ENCODE measurements around the gene AMBP. TPM values are rescaled to one million over a fixed set of nuclear protein-coding genes. Genes with fewer than 3 reads are reported as not detected.
"Not testable (repeated sequence)": the region's sequence is repeated elsewhere in the genome, so short reads cannot be mapped to it uniquely, and the experiment has no call there.

AMBP gene
- total RNA-seq, 1 donor from 2014 or later: 110 TPM

DNA sequence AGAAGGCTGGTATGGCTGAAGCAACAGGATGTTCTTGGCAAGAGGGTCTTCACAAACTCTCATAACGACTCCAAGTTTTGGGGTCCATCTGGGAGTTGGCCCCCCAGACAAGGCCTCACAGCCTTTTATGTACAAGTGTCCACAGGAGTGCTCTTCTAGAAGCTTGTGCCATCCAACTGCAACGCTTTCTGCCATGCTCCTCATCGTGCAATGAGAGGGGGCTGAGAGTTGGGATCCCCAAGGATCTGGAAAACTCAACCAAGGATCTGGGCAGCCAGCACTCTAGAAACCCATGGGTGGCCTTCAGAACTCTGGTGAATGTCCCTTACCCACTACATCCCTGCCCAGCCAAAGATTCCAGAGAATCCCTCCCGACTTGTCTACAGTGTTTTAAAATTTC lies 8.5 kb upstream of the AMBP start:
- no peak overlapping the region for H3K4me3 Mint-ChIP-seq
- no peaks in the 10 kb centered on the region for H3K9me3 Mint-ChIP-seq
- H3K27ac Mint-ChIP-seq: no peak overlapping the region

DNA sequence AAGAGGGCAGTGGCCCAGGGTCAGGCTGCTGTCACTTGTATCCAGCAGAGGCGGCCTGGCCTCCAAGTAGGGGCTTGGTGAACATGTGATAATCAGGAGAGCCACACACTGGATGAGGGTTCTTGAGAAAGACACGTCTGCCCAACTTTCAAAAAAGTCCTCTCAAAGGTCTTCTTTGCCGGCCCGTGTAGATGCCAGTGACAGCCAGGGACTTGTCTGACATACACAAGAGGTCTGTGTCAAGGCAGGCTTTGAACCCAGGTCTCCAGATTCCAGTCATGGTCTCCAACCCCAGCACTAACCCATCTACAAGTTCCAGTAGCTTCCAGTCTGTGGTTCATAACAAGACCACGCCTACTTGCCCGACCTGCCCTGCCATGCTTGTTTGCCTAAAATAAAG lies 7.9 kb upstream of the AMBP start:
- Mint-ChIP-seq H3K9me3 (no peaks in the 10 kb centered on the region), H3K4me3 (no peak overlapping the region), H3K27me3 (peaks cover 14% of the 10 kb centered on the region), H3K36me3 (no peaks in the 10 kb centered on the region), H3K4me1 (ENCODE audit: unreplicated experiment) (peaks cover 9% of the 10 kb centered on the region), H3K27ac (no peak overlapping the region)
- TF ChIP-seq, protein P1, sequence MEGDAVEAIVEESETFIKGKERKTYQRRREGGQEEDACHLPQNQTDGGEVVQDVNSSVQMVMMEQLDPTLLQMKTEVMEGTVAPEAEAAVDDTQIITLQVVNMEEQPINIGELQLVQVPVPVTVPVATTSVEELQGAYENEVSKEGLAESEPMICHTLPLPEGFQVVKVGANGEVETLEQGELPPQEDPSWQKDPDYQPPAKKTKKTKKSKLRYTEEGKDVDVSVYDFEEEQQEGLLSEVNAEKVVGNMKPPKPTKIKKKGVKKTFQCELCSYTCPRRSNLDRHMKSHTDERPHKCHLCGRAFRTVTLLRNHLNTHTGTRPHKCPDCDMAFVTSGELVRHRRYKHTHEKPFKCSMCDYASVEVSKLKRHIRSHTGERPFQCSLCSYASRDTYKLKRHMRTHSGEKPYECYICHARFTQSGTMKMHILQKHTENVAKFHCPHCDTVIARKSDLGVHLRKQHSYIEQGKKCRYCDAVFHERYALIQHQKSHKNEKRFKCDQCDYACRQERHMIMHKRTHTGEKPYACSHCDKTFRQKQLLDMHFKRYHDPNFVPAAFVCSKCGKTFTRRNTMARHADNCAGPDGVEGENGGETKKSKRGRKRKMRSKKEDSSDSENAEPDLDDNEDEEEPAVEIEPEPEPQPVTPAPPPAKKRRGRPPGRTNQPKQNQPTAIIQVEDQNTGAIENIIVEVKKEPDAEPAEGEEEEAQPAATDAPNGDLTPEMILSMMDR (conservative IDR thresholded peaks at IDR 0.05): no peak
- DNase-seq (ENCODE audit: extremely low spot score, unreplicated experiment): peak; percentile 45

More for the DNA sequence above, 8.5 kb upstream of the AMBP start:
- Mint-ChIP-seq H3K27me3 (peaks cover 14% of the 10 kb centered on the region), H3K4me1 (ENCODE audit: unreplicated experiment) (peaks cover 9% of the 10 kb centered on the region), H3K36me3 (no peaks in the 10 kb centered on the region)
- DNase-seq (ENCODE audit: extremely low spot score, unreplicated experiment): no peak
- TF ChIP-seq, protein P1 (conservative IDR thresholded peaks at IDR 0.05): no peak

DNA sequence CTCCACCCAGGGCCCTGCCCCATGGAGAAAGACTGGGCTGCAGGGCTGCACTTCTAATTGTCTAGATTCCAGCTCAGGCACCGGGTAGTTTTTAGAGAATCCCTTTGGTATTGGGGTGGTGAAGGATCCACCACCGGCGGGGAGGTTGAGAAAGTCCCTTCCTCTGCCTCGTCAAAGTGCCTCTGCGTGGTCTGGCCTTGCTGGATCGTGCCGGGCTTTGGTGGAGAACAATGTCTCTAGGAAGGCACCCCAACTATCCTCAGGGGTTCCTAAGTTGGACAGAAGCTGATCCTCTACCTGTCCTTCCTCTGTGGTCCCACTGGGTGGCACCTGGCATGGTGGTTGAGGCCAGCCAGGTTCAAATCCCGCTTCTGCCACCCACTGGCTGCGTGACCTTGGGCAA lies 7.3 kb upstream of the AMBP start:
- Mint-ChIP-seq H3K27ac (no peak overlapping the region), H3K4me1 (ENCODE audit: unreplicated experiment) (peaks cover 9% of the 10 kb centered on the region), H3K27me3 (peaks cover 13% of the 10 kb centered on the region), H3K9me3 (no peaks in the 10 kb centered on the region), H3K4me3 (no peak overlapping the region), H3K36me3 (no peaks in the 10 kb centered on the region)
- TF ChIP-seq, protein P1 (conservative IDR thresholded peaks at IDR 0.05): no peak
- DNase-seq (ENCODE audit: extremely low spot score, unreplicated experiment): peak; percentile 52

DNA sequence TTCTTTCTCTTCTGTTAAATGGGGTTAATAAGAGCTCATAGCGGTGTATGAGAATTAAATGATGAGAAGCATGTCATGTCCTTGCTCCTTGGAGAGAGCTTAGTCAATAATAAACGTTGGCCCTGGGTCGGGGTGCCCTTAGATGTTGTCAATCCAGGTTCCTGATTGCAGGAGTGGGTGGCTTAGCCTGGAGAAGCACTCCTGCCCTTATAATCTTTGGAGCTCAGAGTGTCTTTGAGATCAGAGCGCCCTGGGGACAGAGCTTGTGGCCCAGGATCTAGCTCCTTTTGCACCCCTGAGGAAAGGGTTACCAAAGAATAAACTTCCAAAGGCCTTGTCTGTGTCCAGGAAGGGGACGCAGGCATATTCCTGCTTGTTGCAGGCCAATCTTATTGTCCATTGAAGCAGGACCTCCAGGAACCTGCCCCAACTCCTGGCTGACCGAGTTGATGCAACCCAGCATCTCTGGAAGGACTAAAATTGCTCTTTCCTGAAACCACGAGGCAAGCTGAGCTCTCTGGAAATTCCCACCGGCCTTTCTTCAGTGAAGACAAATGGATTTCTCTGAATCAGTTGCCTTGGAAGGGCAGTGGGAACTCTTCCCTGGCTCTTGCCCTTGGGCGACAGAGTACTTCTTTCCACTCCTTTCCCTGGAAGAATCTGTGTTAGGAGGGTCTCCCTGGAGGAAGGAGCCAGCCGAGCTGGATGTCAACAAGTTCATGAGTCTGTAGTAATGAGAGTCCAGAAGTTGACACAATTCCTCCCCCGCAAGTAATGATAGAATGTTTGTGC lies 6.4 kb upstream of the AMBP start:
- H3K4me1 Mint-ChIP-seq (ENCODE audit: unreplicated experiment): peaks cover 9% of the 10 kb centered on the region
- no peaks in the 10 kb centered on the region for H3K36me3 Mint-ChIP-seq
- H3K9me3 Mint-ChIP-seq: no peaks in the 10 kb centered on the region
- TF ChIP-seq, protein P1 (conservative IDR thresholded peaks at IDR 0.05): no peak
- DNase-seq (ENCODE audit: extremely low spot score, unreplicated experiment): peak; percentile 45
- peaks cover 11% of the 10 kb centered on the region for H3K27me3 Mint-ChIP-seq
- no peak overlapping the region for H3K27ac Mint-ChIP-seq
- no peak overlapping the region for H3K4me3 Mint-ChIP-seq

DNA sequence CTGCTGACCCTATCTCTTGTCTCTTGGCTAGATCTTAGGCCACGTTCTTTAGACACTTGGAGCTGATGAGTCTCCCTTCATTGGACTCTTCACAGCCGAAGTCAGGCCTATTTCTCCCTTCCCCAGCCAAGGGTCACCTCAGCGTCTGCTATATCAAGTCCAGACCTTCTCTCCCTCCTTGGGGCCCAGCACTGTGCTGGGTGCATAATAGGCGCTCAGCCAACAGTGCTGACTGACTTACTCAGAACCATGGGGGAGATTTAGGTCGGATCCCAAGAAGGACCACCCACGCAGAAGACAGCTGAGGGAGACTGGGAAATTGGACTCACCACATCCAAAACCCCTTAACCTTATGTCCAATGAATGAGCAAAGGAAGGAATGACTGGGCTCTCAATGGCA lies 5.6 kb upstream of the AMBP start:
- Mint-ChIP-seq H3K4me1 (ENCODE audit: unreplicated experiment) (peaks cover 13% of the 10 kb centered on the region), H3K9me3 (no peaks in the 10 kb centered on the region), H3K4me3 (no peak overlapping the region), H3K27ac (no peak overlapping the region), H3K36me3 (no peaks in the 10 kb centered on the region), H3K27me3 (peaks cover 11% of the 10 kb centered on the region)
- peak; percentile 36 for DNase-seq (ENCODE audit: extremely low spot score, unreplicated experiment)
- TF ChIP-seq, protein P1 (conservative IDR thresholded peaks at IDR 0.05): no peak

DNA sequence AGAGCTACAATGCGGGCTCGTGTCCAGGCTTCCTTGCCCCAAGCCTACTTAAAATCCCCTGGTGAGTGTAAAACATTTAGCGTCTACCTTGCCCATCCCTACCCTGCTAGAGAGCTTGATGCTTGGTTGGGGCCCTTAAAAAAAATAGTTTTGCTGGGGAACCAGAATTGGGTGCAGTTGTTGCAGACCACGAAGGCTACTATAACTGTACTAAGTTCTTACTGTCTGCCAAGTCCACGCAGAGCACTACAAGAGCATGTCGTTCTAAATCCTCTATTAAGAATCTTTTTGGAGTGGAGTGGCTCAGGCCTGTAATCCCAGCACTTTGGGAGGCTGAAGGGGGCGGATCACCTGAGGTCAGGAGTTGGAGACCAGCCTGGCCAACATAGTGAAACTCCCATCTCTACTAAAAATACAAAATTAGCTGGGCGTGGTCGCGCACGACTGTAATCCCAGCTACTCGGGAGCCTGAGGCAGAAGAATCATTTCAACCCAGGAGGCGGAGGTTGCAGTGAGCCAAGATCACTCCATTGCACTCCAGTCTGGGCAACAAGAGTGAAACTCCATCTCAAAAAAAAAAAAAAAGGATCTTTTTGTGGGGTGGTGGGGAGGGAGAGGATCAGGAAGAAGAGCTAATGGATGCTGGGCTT lies 4.8 kb upstream of the AMBP start:
- Mint-ChIP-seq H3K4me1 (ENCODE audit: unreplicated experiment) (peaks cover 13% of the 10 kb centered on the region), H3K27ac (peak overlapping the region; percentile 44)
- not testable (repeated sequence) for H3K4me3 Mint-ChIP-seq; H3K9me3 Mint-ChIP-seq; H3K27me3 Mint-ChIP-seq; DNase-seq (ENCODE audit: extremely low spot score, unreplicated experiment); H3K36me3 Mint-ChIP-seq
